PC-3 (cell line): Measurements from ENCODE around the gene NANS. TPM values are rescaled to one million over a fixed set of nuclear protein-coding genes. Genes with fewer than 3 reads are reported as not detected.
A peak's percentile ranks its signal among the peaks of the same experiment; 100 is the strongest.

Experiments
- ATAC-seq: fragments of 200-7000 bp; cut with Tn5 transposase; 2 replicates; pipeline ENCODE4 v1.9.1; 2020; ENCODE audit warnings: mild to moderate bottlenecking, moderate library complexity
- BruUV-seq: library from RNA; stranded (reverse); fragments of 400-500 nt; replicated peaks from 2 replicates; lab custom pipeline; 2021; lab: Mats Ljungman, UMichigan
- CTCF ChIA-PET: fragments of 300-600 bp; sonication (Branson Sonifier 250); formaldehyde crosslinking; loops from one replicate; lab custom pipeline; 2022; ENCODE audit warnings: antibody characterized with exemption; lab: Charles Lee
- POLR2A ChIA-PET: fragments of 300-600 bp; sonication (Branson Sonifier 250); formaldehyde crosslinking; loops from one replicate; lab custom pipeline; 2022; ENCODE audit warnings: antibody characterized with exemption; ENCODE audit not compliant: unreplicated experiment; lab: Charles Lee
- DNase-seq: peaks from one replicate; pipeline ENCODE4 v3.0.0-alpha.2; 2015
- H2AFZ ChIP-seq: fragments of 300-600 bp; sonication (generic); 2 replicates; pipeline ENCODE4 v1.6.0; 2016; ENCODE audit warnings: antibody characterized with exemption, low read length
- H3F3A ChIP-seq: fragments of 300-600 bp; sonication (generic); one replicate; pipeline ENCODE4 v1.6.0; 2017; ENCODE audit warnings: antibody characterized with exemption, low read length, control low read depth, mild to moderate bottlenecking; ENCODE audit not compliant: unreplicated experiment
- H3K27ac ChIP-seq: fragments of 300-600 bp; sonication (generic); 2 replicates; pipeline ENCODE4 v1.5.1; 2016; ENCODE audit warnings: mild to moderate bottlenecking, low read length
- H3K27me3 ChIP-seq: fragments of 300-600 bp; sonication (generic); 2 replicates; pipeline ENCODE4 v1.6.1; 2016; ENCODE audit warnings: low read length, mixed read lengths
- H3K36me3 ChIP-seq: fragments of 300-600 bp; sonication (generic); 2 replicates; pipeline ENCODE4 v1.6.1; 2016; ENCODE audit warnings: low read depth, mixed run types, low read length, mixed read lengths
- H3K4me1 ChIP-seq: fragments of 300-600 bp; sonication (generic); 2 replicates; pipeline ENCODE4 v1.5.1; 2016; ENCODE audit warnings: low read length; ENCODE audit not compliant: insufficient read depth
- H3K4me2 ChIP-seq: fragments of 300-600 bp; sonication (generic); 2 replicates; pipeline ENCODE4 v1.6.0; 2016; ENCODE audit warnings: low read length
- H3K4me3 ChIP-seq: fragments of 300-600 bp; sonication (generic); 2 replicates; pipeline ENCODE4 v1.5.1; 2016; ENCODE audit warnings: mild to moderate bottlenecking, low read length, mixed read lengths
- H3K79me2 ChIP-seq: fragments of 300-600 bp; sonication (generic); 2 replicates; pipeline ENCODE4 v1.6.1; 2017; ENCODE audit warnings: low read length, mixed read lengths
- H3K9ac ChIP-seq: fragments of 300-600 bp; sonication (generic); 2 replicates; pipeline ENCODE4 v1.6.0; 2016; ENCODE audit warnings: mild to moderate bottlenecking, low read length
- H3K9me2 ChIP-seq: fragments of 300-600 bp; sonication (generic); replicated peaks from 2 replicates; pipeline ENCODE4 v1.6.1; 2016; ENCODE audit warnings: mixed run types, low read length, mixed read lengths
- H3K9me3 ChIP-seq: fragments of 300-600 bp; sonication (generic); 2 replicates; pipeline ENCODE4 v1.6.1; 2016; ENCODE audit warnings: low read length, mixed read lengths
- H4K20me1 ChIP-seq: fragments of 300-600 bp; sonication (generic); 2 replicates; pipeline ENCODE4 v1.6.1; 2016; ENCODE audit warnings: low read length, mixed read lengths
- EZH2 ChIP-seq: fragments of 300-600 bp; sonication (generic); IDR thresholded peaks from one replicate; pipeline ENCODE4 v1.6.1; 2017; ENCODE audit warnings: antibody characterized with exemption, mild to moderate bottlenecking, low read length; ENCODE audit not compliant: unreplicated experiment
- EZH2phosphoT487 ChIP-seq: fragments of 300-600 bp; sonication (generic); IDR thresholded peaks from 2 replicates; pipeline ENCODE4 v1.6.1; 2018; ENCODE audit warnings: mild to moderate bottlenecking, antibody characterized with exemption, low read length, borderline replicate concordance
- intact Hi-C: fragments of 100-400 bp; cut with micrococcal nuclease; formaldehyde crosslinking; loops from 2 replicates; pipeline ENCODE4 v1.9.0; 2023
- total RNA-seq: library from RNA; depleted of rRNA; stranded (reverse); fragments of >200 nt; gene quantifications from 2 replicates; pipeline ENCODE4 v1.2.3, GENCODE V29; 2014
- TF ChIP-seq, protein P1 (sequence below): fragments of 300-600 bp; sonication (generic); conservative IDR thresholded peaks from 2 replicates; pipeline ENCODE4 v1.5.1; 2017; ENCODE audit warnings: antibody characterized with exemption, low read depth, mild to moderate bottlenecking, low read length

The NANS gene
- total RNA-seq, 1 experiment from 2014 or later, result 93.0 TPM

- Histone ChIP-seq H3K27ac (no peak overlapping the region), H3K27me3 (no peaks in the 10 kb centered on the region), H3K79me2 (no peaks in the 10 kb centered on the region), H3K9ac (no peak overlapping the region), H3K4me3 (no peak overlapping the region), H3K9me3 (no peaks in the 10 kb centered on the region), H4K20me1 (no peaks in the 10 kb centered on the region), H3F3A (no peaks in the 10 kb centered on the region), H3K4me1 (no peaks in the 10 kb centered on the region), H3K9me2 (no peaks in the 10 kb centered on the region), H3K4me2 (no peak overlapping the region), H3K36me3 (no peaks in the 10 kb centered on the region), H2AFZ (no peak overlapping the region)
- no TSS peak for BruUV-seq
- intact Hi-C loops, result no loop called here
- ATAC-seq (no peak), DNase-seq (peak; percentile 18)
- CTCF ChIA-PET, result no interaction called here
- TF ChIP-seq, protein P1, sequence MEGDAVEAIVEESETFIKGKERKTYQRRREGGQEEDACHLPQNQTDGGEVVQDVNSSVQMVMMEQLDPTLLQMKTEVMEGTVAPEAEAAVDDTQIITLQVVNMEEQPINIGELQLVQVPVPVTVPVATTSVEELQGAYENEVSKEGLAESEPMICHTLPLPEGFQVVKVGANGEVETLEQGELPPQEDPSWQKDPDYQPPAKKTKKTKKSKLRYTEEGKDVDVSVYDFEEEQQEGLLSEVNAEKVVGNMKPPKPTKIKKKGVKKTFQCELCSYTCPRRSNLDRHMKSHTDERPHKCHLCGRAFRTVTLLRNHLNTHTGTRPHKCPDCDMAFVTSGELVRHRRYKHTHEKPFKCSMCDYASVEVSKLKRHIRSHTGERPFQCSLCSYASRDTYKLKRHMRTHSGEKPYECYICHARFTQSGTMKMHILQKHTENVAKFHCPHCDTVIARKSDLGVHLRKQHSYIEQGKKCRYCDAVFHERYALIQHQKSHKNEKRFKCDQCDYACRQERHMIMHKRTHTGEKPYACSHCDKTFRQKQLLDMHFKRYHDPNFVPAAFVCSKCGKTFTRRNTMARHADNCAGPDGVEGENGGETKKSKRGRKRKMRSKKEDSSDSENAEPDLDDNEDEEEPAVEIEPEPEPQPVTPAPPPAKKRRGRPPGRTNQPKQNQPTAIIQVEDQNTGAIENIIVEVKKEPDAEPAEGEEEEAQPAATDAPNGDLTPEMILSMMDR, result no peak
- TF ChIP-seq EZH2phosphoT487 (no peak), EZH2 (no peak)
- POLR2A ChIA-PET, result no interaction called here
Measured at GRCh38 chr9:98097836-98098235, 41.3 kb downstream of the NANS start.

- Histone ChIP-seq H3F3A (no peaks in the 10 kb centered on the region), H3K4me2 (no peak overlapping the region), H3K4me1 (no peaks in the 10 kb centered on the region), H3K79me2 (no peaks in the 10 kb centered on the region), H3K4me3 (no peak overlapping the region), H3K9ac (no peak overlapping the region), H3K27me3 (no peaks in the 10 kb centered on the region), H2AFZ (no peak overlapping the region), H3K36me3 (no peaks in the 10 kb centered on the region), H3K9me2 (no peaks in the 10 kb centered on the region), H3K9me3 (no peaks in the 10 kb centered on the region), H4K20me1 (no peaks in the 10 kb centered on the region), H3K27ac (no peak overlapping the region)
- BruUV-seq, result no TSS peak
- POLR2A ChIA-PET, result no interaction called here
- no peak for TF ChIP-seq EZH2phosphoT487
- TF ChIP-seq, protein P1, result no peak
- no peak for TF ChIP-seq EZH2
- intact Hi-C loops, result no loop called here
- CTCF ChIA-PET, result no interaction called here
- no peak for ATAC-seq
- DNase-seq, result no peak
Measured at GRCh38 chr9:98099346-98099745, 42.8 kb downstream of the NANS start.

DNA sequence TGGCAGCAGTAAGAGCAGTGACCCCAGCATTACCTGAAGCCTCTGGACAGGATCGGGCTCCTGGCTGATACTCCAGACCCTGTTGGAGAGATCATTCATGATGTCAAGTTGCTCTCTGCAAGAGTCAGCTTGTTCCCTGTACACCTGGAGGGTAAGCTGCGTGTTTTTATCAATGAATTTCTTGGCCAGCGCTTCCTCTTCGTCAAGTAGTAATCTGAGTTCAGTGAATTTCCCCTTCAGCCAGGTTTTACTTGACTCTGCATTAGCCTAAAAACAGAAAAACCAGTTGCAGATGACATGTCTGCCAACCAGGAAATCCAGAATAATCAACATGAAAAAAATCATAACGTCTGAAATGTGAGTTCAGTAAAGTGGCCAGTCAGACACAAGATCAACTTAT lies 43.4 kb downstream of the NANS start:
- no peaks in the 10 kb centered on the region for H3K27me3 ChIP-seq
- POLR2A ChIA-PET, result no interaction called here
- ATAC-seq (no peak), DNase-seq (no peak)
- no peaks in the 10 kb centered on the region for H4K20me1 ChIP-seq
- H3K36me3 ChIP-seq, result no peaks in the 10 kb centered on the region
- H3K9me2 ChIP-seq, result no peaks in the 10 kb centered on the region
- H3F3A ChIP-seq, result no peaks in the 10 kb centered on the region
- no peak overlapping the region for H3K9ac ChIP-seq
- intact Hi-C loops, result no loop called here
- no peak for TF ChIP-seq EZH2phosphoT487
- TF ChIP-seq, protein P1, result no peak
- TF ChIP-seq EZH2, result no peak
- H3K4me2 ChIP-seq, result no peak overlapping the region
- no TSS peak for BruUV-seq
- H3K79me2 ChIP-seq, result no peaks in the 10 kb centered on the region
- H3K4me1 ChIP-seq, result no peaks in the 10 kb centered on the region
- CTCF ChIA-PET, result no interaction called here
- H3K27ac ChIP-seq, result no peak overlapping the region
- no peaks in the 10 kb centered on the region for H3K9me3 ChIP-seq
- no peak overlapping the region for H3K4me3 ChIP-seq
- no peak overlapping the region for H2AFZ ChIP-seq
